GM12878 (cell line): ENCODE data around the gene TCERG1L.
"Not testable (repeated sequence)": the region's sequence is repeated elsewhere in the genome, so short reads cannot be mapped to it uniquely, and the experiment has no call there.

Experiments used
- CTCF ChIP-seq, 3 experiments: IDR thresholded peaks in 2 of 3; conservative IDR thresholded peaks in 1 of 3; 2 replicates each; pipeline ENCODE4 v1.5.1; 2011; ENCODE audit warnings: low read depth in 3 of 3, low read length in 3 of 3, mild to moderate bottlenecking in 3 of 3, control low read depth in 2 of 3, moderate library complexity in 2 of 3, inconsistent platforms in 1 of 3, mixed read lengths in 1 of 3; ENCODE audit not compliant: control insufficient read depth in 2 of 3, insufficient read depth in 1 of 3; ENCODE audit errors: extremely low read depth in 1 of 3
- EP300 ChIP-seq, 2 experiments: fragments of 150-350 bp in 1 of 2; IDR thresholded peaks; 2 replicates each; pipeline ENCODE4 v1.6.1; 2011 to 2012; ENCODE audit warnings: low read depth in 2 of 2, low read length in 2 of 2, borderline replicate concordance in 1 of 2, improper control_type of control experiment in 1 of 2, inconsistent platforms in 1 of 2; ENCODE audit not compliant: control insufficient read depth in 1 of 2
- IRF4 ChIP-seq: IDR thresholded peaks from 2 replicates; pipeline ENCODE4 v1.6.1; 2011; ENCODE audit warnings: low read depth, low read length
- MXI1 ChIP-seq: fragments of 150-350 bp; IDR thresholded peaks from 2 replicates; pipeline ENCODE4 v1.6.1; 2011; ENCODE audit warnings: low read depth, mild to moderate bottlenecking, inconsistent platforms, low read length, improper control_type of control experiment
- RELA ChIP-seq: fragments of 450-650 bp; IDR thresholded peaks from 2 replicates; pipeline ENCODE4 v1.8.0; 2014; ENCODE audit warnings: borderline replicate concordance; ENCODE audit not compliant: partially characterized antibody
- REST ChIP-seq: IDR thresholded peaks from 2 replicates; pipeline ENCODE4 v1.6.1; 2012; ENCODE audit warnings: mild to moderate bottlenecking, low read depth, low read length
- TAF1 ChIP-seq: IDR thresholded peaks from 2 replicates; pipeline ENCODE4 v1.6.1; 2011; ENCODE audit warnings: mild to moderate bottlenecking, low read depth, low read length, borderline replicate concordance
- USF2 ChIP-seq: IDR thresholded peaks from 2 replicates; pipeline ENCODE4 v1.6.1; 2011; ENCODE audit warnings: low read depth, low read length, improper control_type of control experiment, borderline replicate concordance

DNA sequence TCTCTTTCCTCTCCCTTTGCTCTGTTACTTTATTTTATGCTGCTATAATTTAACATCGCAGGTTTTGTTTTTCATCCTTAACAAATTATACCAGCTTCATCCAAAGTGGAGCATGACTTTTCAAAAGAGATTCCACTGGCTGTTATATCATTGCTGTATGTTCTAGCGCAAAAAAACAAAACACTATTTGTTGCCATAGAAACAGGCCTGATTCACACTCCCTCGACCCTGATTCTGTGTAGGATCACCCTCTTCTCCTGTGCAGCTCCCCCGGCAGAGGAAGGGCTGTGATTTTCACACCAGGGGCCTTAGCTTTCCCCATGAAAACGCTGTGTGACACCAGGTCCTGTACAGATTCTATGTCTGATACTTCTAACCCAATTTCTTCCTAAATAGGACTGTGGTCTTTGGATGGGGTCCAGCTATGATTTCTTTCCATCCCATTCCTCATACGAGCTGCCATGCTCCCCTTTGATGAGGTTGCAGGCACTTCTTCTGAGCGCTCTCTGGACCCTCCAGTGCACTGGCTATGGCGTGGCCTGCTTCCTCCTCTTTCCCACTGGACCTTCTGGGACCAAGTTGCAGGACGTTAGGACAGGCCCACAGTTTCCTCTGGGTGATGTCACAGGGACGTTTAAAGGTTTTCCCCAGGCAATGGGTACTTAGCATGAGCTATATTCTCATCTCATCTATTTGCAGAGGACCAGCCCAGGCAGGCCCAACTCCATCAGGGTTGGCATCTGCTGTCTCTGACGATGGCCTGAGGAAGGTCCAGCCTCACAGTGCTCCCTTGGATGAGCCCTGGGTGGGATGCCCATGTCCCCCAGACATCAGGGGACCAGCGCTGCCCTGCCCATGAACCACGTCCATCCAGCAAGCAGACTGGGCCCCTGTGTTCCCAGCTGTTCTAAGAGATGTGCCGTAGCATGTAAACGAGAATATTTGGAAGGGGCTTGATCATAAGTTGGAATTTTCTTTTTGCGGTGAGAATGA lies 210.8 kb downstream of the TCERG1L start:
- not testable (repeated sequence) for TF ChIP-seq CTCF (IDR thresholded peaks at IDR 0.05 in 2 of 3, conservative IDR thresholded peaks at IDR 0.05 in 1 of 3; ENCODE audit: control insufficient read depth in 2 of 3, extremely low read depth in 1 of 3, insufficient read depth in 1 of 3, low read depth in 3 of 3, low read length in 3 of 3); MXI1; RELA; EP300 (IDR thresholded peaks at IDR 0.05; ENCODE audit: borderline replicate concordance in 1 of 2, control insufficient read depth in 1 of 2, low read depth in 2 of 2, low read length in 2 of 2); USF2; TAF1; REST; IRF4
